PC-9 (cell line): ENCODE measurements around the gene NCLN. TPM values are rescaled to one million over a fixed set of nuclear protein-coding genes. Genes with fewer than 3 reads are reported as not detected.
"Not testable (repeated sequence)": the region's sequence is repeated elsewhere in the genome, so short reads cannot be mapped to it uniquely, and the experiment has no call there.

ENCODE experiments used
- BruUV-seq: library from RNA; stranded (reverse); fragments of 400-500 nt; replicated peaks from 2 replicates; lab custom pipeline; 2021; lab: Mats Ljungman, UMichigan
- CTCF ChIA-PET: fragments of 300-600 bp; sonication (Branson Sonifier 250); formaldehyde crosslinking; loops from one replicate; lab custom pipeline; 2022; ENCODE audit warnings: antibody characterized with exemption; lab: Charles Lee
- POLR2A ChIA-PET: fragments of 300-600 bp; sonication (Branson Sonifier 250); formaldehyde crosslinking; loops from one replicate; lab custom pipeline; 2022; ENCODE audit warnings: antibody characterized with exemption; ENCODE audit not compliant: unreplicated experiment; lab: Charles Lee
- DNase-seq, 2 experiments: peaks; one replicate each; pipeline versions ENCODE4 v3.0.0 to v3.0.0-alpha.2; 2015 to 2022; ENCODE audit warnings: mixed read lengths in 1 of 2
- H2AFZ ChIP-seq: fragments of 200-600 bp; sonication (generic); 2 replicates; pipeline ENCODE4 v1.8.1; 2017; ENCODE audit warnings: antibody characterized with exemption
- H3F3A ChIP-seq: fragments of 200-600 bp; sonication (generic); 2 replicates; pipeline ENCODE4 v1.8.1; 2017; ENCODE audit warnings: antibody characterized with exemption, mild to moderate bottlenecking, low read depth; ENCODE audit not compliant: insufficient read depth
- H3K27ac ChIP-seq: fragments of 200-600 bp; sonication (generic); 2 replicates; pipeline ENCODE4 v1.6.1; 2016; ENCODE audit warnings: mixed run types
- H3K27me3 ChIP-seq: fragments of 200-600 bp; sonication (generic); 2 replicates; pipeline ENCODE4 v1.6.1; 2016; ENCODE audit warnings: low read depth, mixed run types; ENCODE audit not compliant: insufficient read depth
- H3K36me3 ChIP-seq: fragments of 200-600 bp; sonication (generic); 2 replicates; pipeline ENCODE4 v1.6.1; 2016; ENCODE audit warnings: low read depth, mixed run types
- H3K4me1 ChIP-seq: fragments of 200-600 bp; sonication (generic); replicated peaks from 2 replicates; pipeline ENCODE4 v1.6.1; 2016; ENCODE audit warnings: mixed run types; ENCODE audit not compliant: insufficient read depth
- H3K4me2 ChIP-seq: fragments of 200-600 bp; sonication (generic); 2 replicates; pipeline ENCODE4 v1.6.1; 2017; ENCODE audit warnings: mixed run types
- H3K4me3 ChIP-seq: fragments of 200-600 bp; sonication (generic); 2 replicates; pipeline ENCODE4 v1.6.1; 2016; ENCODE audit warnings: mixed run types
- H3K79me2 ChIP-seq: fragments of 200-600 bp; sonication (generic); 2 replicates; pipeline ENCODE4 v1.6.1; 2017; ENCODE audit warnings: low read depth, mixed run types
- H3K9me2 ChIP-seq: fragments of 200-600 bp; sonication (generic); 2 replicates; pipeline ENCODE4 v1.8.1; 2017; ENCODE audit warnings: mild to moderate bottlenecking; ENCODE audit not compliant: insufficient read depth
- H3K9me3 ChIP-seq: fragments of 200-600 bp; sonication (generic); 2 replicates; pipeline ENCODE4 v1.8.1; 2016; ENCODE audit warnings: low read depth; ENCODE audit not compliant: insufficient read depth
- H4K20me1 ChIP-seq: fragments of 200-600 bp; sonication (generic); 2 replicates; pipeline ENCODE4 v1.8.1; 2017; ENCODE audit not compliant: insufficient read depth
- EZH2 ChIP-seq: fragments of 200-600 bp; sonication (generic); IDR thresholded peaks from 2 replicates; pipeline ENCODE4 v1.8.0; 2017; ENCODE audit warnings: antibody characterized with exemption, low read depth
- intact Hi-C: fragments of 100-400 bp; cut with micrococcal nuclease; formaldehyde crosslinking; loops from one replicate; pipeline ENCODE4 v1.10.0; 2022; ENCODE audit not compliant: unreplicated experiment
- total RNA-seq: library from RNA; stranded (reverse); gene quantifications from 2 replicates; pipeline ENCODE4 v1.2.3, GENCODE V29; 2021
- TF ChIP-seq, protein P1 (sequence below): fragments of 200-600 bp; sonication (generic); conservative IDR thresholded peaks from 2 replicates; pipeline ENCODE4 v1.6.1; 2017; ENCODE audit warnings: mixed run types, antibody characterized with exemption, mild to moderate bottlenecking, moderate library complexity

The NCLN gene
- total RNA-seq, 1 experiment from 2014 or later = 61.4 TPM

DNA sequence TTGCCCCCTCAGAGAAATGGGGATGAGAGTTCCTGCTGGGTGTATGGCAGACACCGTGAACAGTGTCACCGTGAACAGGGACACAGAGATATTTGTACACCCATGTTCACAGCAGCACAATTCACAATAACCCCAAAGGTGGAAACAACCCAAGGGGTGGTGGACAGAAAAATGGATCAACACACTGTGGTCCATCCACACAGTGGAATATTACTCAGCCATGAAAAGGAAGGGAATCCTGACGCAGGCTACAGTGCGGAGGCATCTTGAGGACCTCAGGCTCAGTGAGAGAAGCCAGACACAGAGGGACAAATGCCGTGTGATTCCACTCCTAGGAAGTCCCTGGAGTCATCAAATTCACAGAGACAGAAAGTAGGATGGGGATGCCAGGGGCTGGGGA lies 31.1 kb downstream of the NCLN start:
- H3F3A ChIP-seq = no peaks in the 10 kb centered on the region
- no peaks in the 10 kb centered on the region for H3K4me1 ChIP-seq
- CTCF ChIA-PET = no interaction called here
- POLR2A ChIA-PET = no interaction called here
- BruUV-seq = no TSS peak
- H3K36me3 ChIP-seq = no peaks in the 10 kb centered on the region
- H3K79me2 ChIP-seq = no peaks in the 10 kb centered on the region
- intact Hi-C loops = no loop called here
- no peak for DNase-seq
- H3K4me2 ChIP-seq = no peak overlapping the region
- no peak overlapping the region for H3K27ac ChIP-seq
- no peaks in the 10 kb centered on the region for H3K9me2 ChIP-seq
- TF ChIP-seq, protein P1, sequence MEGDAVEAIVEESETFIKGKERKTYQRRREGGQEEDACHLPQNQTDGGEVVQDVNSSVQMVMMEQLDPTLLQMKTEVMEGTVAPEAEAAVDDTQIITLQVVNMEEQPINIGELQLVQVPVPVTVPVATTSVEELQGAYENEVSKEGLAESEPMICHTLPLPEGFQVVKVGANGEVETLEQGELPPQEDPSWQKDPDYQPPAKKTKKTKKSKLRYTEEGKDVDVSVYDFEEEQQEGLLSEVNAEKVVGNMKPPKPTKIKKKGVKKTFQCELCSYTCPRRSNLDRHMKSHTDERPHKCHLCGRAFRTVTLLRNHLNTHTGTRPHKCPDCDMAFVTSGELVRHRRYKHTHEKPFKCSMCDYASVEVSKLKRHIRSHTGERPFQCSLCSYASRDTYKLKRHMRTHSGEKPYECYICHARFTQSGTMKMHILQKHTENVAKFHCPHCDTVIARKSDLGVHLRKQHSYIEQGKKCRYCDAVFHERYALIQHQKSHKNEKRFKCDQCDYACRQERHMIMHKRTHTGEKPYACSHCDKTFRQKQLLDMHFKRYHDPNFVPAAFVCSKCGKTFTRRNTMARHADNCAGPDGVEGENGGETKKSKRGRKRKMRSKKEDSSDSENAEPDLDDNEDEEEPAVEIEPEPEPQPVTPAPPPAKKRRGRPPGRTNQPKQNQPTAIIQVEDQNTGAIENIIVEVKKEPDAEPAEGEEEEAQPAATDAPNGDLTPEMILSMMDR = no peak
- TF ChIP-seq EZH2 = no peak
- H3K27me3 ChIP-seq = no peaks in the 10 kb centered on the region
- H3K9me3 ChIP-seq = no peaks in the 10 kb centered on the region
- no peak overlapping the region for H3K4me3 ChIP-seq
- no peak overlapping the region for H2AFZ ChIP-seq
- no peaks in the 10 kb centered on the region for H4K20me1 ChIP-seq

- POLR2A ChIA-PET = no interaction called here
Measured at GRCh38 chr19:3220576-3220975, 34.8 kb downstream of the NCLN start.

GRCh38 chr19:3221576-3221975 lies 35.8 kb downstream of the NCLN start:
- H3K9me2 ChIP-seq, H3K4me3 ChIP-seq, H3F3A ChIP-seq, H3K36me3 ChIP-seq, BruUV-seq, H3K4me1 ChIP-seq, intact Hi-C loops, H3K79me2 ChIP-seq, H3K4me2 ChIP-seq, H3K9me3 ChIP-seq, H4K20me1 ChIP-seq, H3K27ac ChIP-seq, POLR2A ChIA-PET, H3K27me3 ChIP-seq, DNase-seq, H2AFZ ChIP-seq: not testable (repeated sequence)
- CTCF ChIA-PET = interaction anchor here (0.6 kb wide), 1 partner anchor 8 kb away, joined by 7 read pairs; no protein-coding TSS in a partner anchor

More at GRCh38 chr19:3220576-3220975, 34.8 kb downstream of the NCLN start:
- Histone ChIP-seq H3F3A (no peaks in the 10 kb centered on the region), H2AFZ (no peak overlapping the region), H3K36me3 (no peaks in the 10 kb centered on the region), H3K4me1 (no peaks in the 10 kb centered on the region), H4K20me1 (no peaks in the 10 kb centered on the region), H3K9me2 (no peaks in the 10 kb centered on the region), H3K4me2 (no peak overlapping the region), H3K9me3 (no peaks in the 10 kb centered on the region), H3K79me2 (no peaks in the 10 kb centered on the region), H3K27me3 (0 out of 2 replicates have a peak, but pooled peaks cover 2% of the 10 kb centered on the region), H3K27ac (no peak overlapping the region), H3K4me3 (no peak overlapping the region)
- DNase-seq = no peak
- TF ChIP-seq, protein P1 = no peak
- TF ChIP-seq EZH2 = no peak
- intact Hi-C loops = no loop called here
- CTCF ChIA-PET = no interaction called here
- BruUV-seq = no TSS peak

GRCh38 chr19:3222709-3223108 lies 37.0 kb downstream of the NCLN start:
- no peaks in the 10 kb centered on the region for H3K4me1 ChIP-seq
- no peaks in the 10 kb centered on the region for H3F3A ChIP-seq
- no peaks in the 10 kb centered on the region for H3K36me3 ChIP-seq
- H3K4me2 ChIP-seq = no peak overlapping the region
- ChIA-PET POLR2A (no interaction called here), CTCF (interaction anchor here (0.7 kb wide), 1 partner anchor 12 kb away, joined by 6 read pairs; no protein-coding TSS in a partner anchor)
- no peaks in the 10 kb centered on the region for H3K9me3 ChIP-seq
- no peak overlapping the region for H2AFZ ChIP-seq
- intact Hi-C loops = no loop called here
- no peak for DNase-seq
- no TSS peak for BruUV-seq
- no peak for TF ChIP-seq EZH2
- TF ChIP-seq, protein P1 = no peak
- H3K27me3 ChIP-seq = 0 out of 2 replicates have a peak, but pooled peaks cover 8% of the 10 kb centered on the region
- no peaks in the 10 kb centered on the region for H4K20me1 ChIP-seq
- H3K79me2 ChIP-seq = no peaks in the 10 kb centered on the region
- no peak overlapping the region for H3K27ac ChIP-seq
- no peak overlapping the region for H3K4me3 ChIP-seq
- no peaks in the 10 kb centered on the region for H3K9me2 ChIP-seq
